Fibroblast of lung (primary cell): ENCODE results near the gene NBPF3.
"Not testable (repeated sequence)": the region's sequence is repeated elsewhere in the genome, so short reads cannot be mapped to it uniquely, and the experiment has no call there.

Experiments
- EZH2 ChIP-seq: IDR thresholded peaks from 2 replicates; pipeline ENCODE4 v1.5.1; 2012; ENCODE audit warnings: low read length, control low read depth, mild to moderate bottlenecking; ENCODE audit errors: missing control alignments
- TF ChIP-seq, protein P1 (sequence below), 2 donors: IDR thresholded peaks in 1 of 2; conservative IDR thresholded peaks in 1 of 2; 1 replicate in 1 of 2; 2 replicates in 1 of 2; pipeline ENCODE4 v1.5.1; 2011 to 2012; ENCODE audit warnings: low read length in 2 of 2, control low read depth in 1 of 2, inconsistent platforms in 1 of 2, low read depth in 1 of 2, mild to moderate bottlenecking in 1 of 2

DNA sequence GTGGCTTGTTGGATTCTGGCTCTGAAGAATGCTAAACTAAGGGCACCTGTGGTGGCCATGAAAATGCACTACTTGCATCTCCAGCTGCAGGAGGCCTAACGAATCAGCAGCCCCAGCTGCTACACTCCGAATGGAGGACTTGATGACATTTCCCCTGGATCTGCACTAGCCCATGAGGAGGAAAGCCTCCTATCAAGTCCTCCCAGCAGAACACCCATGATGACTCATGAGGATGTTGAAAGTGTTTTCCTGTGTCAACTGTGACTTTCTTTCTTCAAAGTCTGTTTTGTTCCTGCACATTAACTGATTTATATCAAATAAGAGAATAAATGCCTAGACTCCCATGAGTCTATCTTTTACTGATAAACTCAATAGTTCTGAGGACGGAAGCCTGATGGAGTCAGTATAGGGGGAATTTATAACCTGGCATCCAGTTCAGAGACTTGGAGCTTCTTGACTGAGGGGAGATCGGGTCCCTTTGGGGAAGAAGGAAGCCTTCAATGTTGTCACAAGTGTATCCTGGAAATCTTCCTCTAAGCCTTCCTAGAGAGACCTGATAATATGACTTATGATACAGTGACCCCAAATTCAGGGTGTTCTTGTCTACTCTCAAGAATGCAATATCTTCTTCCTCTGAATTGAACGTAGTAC, 14.2 kb downstream of the NBPF3 start:
- TF ChIP-seq, protein P1, sequence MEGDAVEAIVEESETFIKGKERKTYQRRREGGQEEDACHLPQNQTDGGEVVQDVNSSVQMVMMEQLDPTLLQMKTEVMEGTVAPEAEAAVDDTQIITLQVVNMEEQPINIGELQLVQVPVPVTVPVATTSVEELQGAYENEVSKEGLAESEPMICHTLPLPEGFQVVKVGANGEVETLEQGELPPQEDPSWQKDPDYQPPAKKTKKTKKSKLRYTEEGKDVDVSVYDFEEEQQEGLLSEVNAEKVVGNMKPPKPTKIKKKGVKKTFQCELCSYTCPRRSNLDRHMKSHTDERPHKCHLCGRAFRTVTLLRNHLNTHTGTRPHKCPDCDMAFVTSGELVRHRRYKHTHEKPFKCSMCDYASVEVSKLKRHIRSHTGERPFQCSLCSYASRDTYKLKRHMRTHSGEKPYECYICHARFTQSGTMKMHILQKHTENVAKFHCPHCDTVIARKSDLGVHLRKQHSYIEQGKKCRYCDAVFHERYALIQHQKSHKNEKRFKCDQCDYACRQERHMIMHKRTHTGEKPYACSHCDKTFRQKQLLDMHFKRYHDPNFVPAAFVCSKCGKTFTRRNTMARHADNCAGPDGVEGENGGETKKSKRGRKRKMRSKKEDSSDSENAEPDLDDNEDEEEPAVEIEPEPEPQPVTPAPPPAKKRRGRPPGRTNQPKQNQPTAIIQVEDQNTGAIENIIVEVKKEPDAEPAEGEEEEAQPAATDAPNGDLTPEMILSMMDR (conservative IDR thresholded peaks at IDR 0.05 in 1 of 2, IDR thresholded peaks at IDR 0.05 in 1 of 2; ENCODE audit: low read depth in 1 of 2, low read length in 2 of 2): not testable (repeated sequence)
- not testable (repeated sequence) for TF ChIP-seq EZH2
